Gastrocnemius medialis (tissue), 4 donors: ENCODE data around the gene FAM8A1.

Experiments used
- POLR2A ChIP-seq, 2 donors: fragments of 450-650 bp; IDR thresholded peaks; one replicate each; pipeline ENCODE4 v1.6.1; 2017; ENCODE audit warnings: antibody characterized with exemption in 2 of 2, mild to moderate bottlenecking in 2 of 2, moderate library complexity in 2 of 2
- TF ChIP-seq, protein P1 (sequence below), 5 experiments: fragments of 450-650 bp in 3 of 5; fragments of 200-600 bp in 2 of 5; sonication (generic) in 2 of 5; IDR thresholded peaks in 4 of 5; conservative IDR thresholded peaks in 1 of 5; 1 replicate in 4 of 5; 2 replicates in 1 of 5; pipeline ENCODE4 v1.5.1; 2016 to 2019; ENCODE audit warnings: antibody characterized with exemption in 5 of 5, mild to moderate bottlenecking in 3 of 5, moderate library complexity in 3 of 5

DNA sequence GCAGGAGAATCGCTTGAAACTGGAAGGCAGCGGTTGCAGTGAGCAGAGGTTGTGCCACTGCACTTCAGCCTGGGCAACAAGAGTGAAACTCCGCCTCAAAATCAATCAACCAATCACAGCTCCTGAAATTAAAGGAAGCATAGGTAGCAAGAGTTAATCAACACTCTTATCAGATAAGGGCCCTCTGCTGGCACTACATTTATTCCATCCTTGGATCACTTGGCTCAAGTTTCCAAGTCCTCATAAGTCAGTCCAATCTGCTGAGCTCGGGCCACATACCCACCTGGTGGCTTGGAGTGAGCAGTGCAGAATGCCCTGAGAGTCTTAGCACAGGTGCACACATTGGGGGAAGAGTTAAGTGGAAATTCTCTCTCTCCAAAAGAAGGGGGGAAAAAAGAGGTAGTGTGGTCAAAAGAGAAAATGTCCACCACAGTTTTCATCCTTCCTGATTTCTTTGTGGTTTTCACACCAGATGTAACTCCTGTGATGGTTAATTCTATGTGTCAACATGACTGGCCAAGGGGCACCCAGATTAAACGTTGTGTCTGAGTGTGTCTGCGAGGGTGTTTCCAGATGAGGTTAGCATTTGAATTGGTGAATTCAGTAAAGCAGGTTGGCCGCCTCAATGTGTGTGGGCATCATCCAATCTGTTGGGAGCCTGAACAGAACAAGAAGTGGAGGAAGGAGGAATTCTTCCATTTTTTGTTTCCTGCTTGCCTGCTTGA lies 14.2 kb upstream of the FAM8A1 start:
- TF ChIP-seq, protein P1, sequence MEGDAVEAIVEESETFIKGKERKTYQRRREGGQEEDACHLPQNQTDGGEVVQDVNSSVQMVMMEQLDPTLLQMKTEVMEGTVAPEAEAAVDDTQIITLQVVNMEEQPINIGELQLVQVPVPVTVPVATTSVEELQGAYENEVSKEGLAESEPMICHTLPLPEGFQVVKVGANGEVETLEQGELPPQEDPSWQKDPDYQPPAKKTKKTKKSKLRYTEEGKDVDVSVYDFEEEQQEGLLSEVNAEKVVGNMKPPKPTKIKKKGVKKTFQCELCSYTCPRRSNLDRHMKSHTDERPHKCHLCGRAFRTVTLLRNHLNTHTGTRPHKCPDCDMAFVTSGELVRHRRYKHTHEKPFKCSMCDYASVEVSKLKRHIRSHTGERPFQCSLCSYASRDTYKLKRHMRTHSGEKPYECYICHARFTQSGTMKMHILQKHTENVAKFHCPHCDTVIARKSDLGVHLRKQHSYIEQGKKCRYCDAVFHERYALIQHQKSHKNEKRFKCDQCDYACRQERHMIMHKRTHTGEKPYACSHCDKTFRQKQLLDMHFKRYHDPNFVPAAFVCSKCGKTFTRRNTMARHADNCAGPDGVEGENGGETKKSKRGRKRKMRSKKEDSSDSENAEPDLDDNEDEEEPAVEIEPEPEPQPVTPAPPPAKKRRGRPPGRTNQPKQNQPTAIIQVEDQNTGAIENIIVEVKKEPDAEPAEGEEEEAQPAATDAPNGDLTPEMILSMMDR (IDR thresholded peaks at IDR 0.05 in 4 of 5, conservative IDR thresholded peaks at IDR 0.05 in 1 of 5) = no peak
- TF ChIP-seq POLR2A (IDR thresholded peaks at IDR 0.05) = no peak
